ENCODE results near the gene RGS6.
A peak's percentile ranks its signal among the peaks of the same experiment; 100 is the strongest.

The RGS6 gene

DNA sequence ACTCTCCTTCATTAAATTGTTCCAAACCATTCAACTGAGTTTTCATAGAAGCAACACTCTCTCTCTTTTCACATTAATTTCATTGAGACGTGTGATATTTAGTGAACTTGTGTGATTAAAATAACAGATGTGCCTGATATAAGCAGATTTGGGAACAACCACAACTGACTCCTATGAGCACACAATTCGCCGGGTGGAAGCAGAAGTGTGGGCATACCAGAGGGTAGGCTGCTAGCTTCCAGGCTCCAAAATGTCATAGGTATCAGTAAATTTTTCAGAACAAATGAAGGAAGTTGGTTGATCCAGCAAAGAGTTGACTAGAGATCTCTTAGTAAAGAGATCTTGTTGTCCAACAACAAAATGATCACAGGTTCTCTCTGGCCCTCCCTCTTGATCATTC lies 532.0 kb downstream of the RGS6 start:
- Histone ChIP-seq H4K12ac (ENCODE audit: low read depth, low read length) (no peak overlapping the region), H2BK12ac (ENCODE audit: low read length) (no peak overlapping the region), H3K4me2 (ENCODE audit: low read length) (no peak overlapping the region), H3K79me2 (ENCODE audit: control insufficient read depth, insufficient read depth, low read length, poor library complexity) (no peaks in the 10 kb centered on the region), H3K36me3 (ENCODE audit: control insufficient read depth in 1 of 2, insufficient read depth in 2 of 2, low read length in 2 of 2) (no peaks in the 10 kb centered on the region), H4K91ac (ENCODE audit: low read depth, low read length) (no peak overlapping the region), H2BK120ac (ENCODE audit: insufficient read depth, low read length, poor library complexity) (no peak overlapping the region), H3K4ac (ENCODE audit: low read depth, low read length) (no peak overlapping the region), H3K79me1 (ENCODE audit: low read length) (no peaks in the 10 kb centered on the region), H4K8ac (ENCODE audit: low read depth, low read length) (no peak overlapping the region), H2AFZ (ENCODE audit: insufficient read depth, low read length, poor library complexity) (no peak overlapping the region), H3K23ac (ENCODE audit: low read length) (no peak overlapping the region), H3K18ac (ENCODE audit: low read length) (no peak overlapping the region), H3K4me3 (ENCODE audit: low read depth, low read length) (no peak overlapping the region), H3K9me3 (ENCODE audit: insufficient read depth, low read depth, low read length) (peaks cover 2% of the 10 kb centered on the region), H3K27me3 (ENCODE audit: insufficient read depth, low read length) (no peaks in the 10 kb centered on the region), H3K4me1 (ENCODE audit: control insufficient read depth in 1 of 2, insufficient read depth in 2 of 2, low read length in 2 of 2) (peaks cover 0 to 7% of the 10 kb centered on the region in 2 experiments), H3K9ac (ENCODE audit: low read length) (no peak overlapping the region), H2BK5ac (ENCODE audit: low read depth, low read length, poor library complexity) (no peak overlapping the region), H3K14ac (ENCODE audit: low read length) (no peak overlapping the region), H2AK5ac (ENCODE audit: low read length) (no peak overlapping the region), H3K27ac (ENCODE audit: low read depth, low read length) (no peak overlapping the region)
- DNase-seq: no peak
- no CpG with 5 or more reads among the region's 3 CpGs for WGBS (ENCODE audit: extremely low coverage, insufficient coverage, insufficient read length)

DNA sequence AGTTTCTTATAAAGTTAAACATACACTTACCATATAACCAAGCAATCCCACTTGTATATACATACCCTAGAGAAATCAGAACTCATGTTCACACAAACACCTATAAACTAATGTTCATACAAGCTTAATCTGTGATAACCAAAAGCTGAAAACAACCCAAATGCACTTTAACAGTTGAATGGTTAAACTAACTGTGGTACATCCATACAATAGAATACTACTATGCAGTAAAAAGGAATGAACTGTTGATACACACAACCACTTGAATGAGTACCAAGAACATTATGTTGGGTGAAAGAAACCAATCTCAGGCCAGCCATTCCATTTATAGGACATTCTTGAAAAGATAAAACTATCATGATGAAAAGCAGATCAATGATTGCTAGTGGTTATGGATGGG lies 534.1 kb downstream of the RGS6 start:
- no peak overlapping the region for H4K91ac ChIP-seq (ENCODE audit: low read depth, low read length)
- no peaks in the 10 kb centered on the region for H3K36me3 ChIP-seq (ENCODE audit: control insufficient read depth in 1 of 2, insufficient read depth in 2 of 2, low read length in 2 of 2)
- H3K4ac ChIP-seq (ENCODE audit: low read depth, low read length): no peak overlapping the region
- H3K27ac ChIP-seq (ENCODE audit: low read depth, low read length): no peak overlapping the region
- no peak for DNase-seq
- peaks cover 2% of the 10 kb centered on the region for H3K9me3 ChIP-seq (ENCODE audit: insufficient read depth, low read depth, low read length)
- no peak overlapping the region for H2AK5ac ChIP-seq (ENCODE audit: low read length)
- peaks cover 0 to 7% of the 10 kb centered on the region in 2 experiments for H3K4me1 ChIP-seq (ENCODE audit: control insufficient read depth in 1 of 2, insufficient read depth in 2 of 2, low read length in 2 of 2)
- H2BK5ac ChIP-seq (ENCODE audit: low read depth, low read length, poor library complexity): no peak overlapping the region
- H2BK12ac ChIP-seq (ENCODE audit: low read length): no peak overlapping the region
- H4K12ac ChIP-seq (ENCODE audit: low read depth, low read length): no peak overlapping the region
- H3K79me2 ChIP-seq (ENCODE audit: control insufficient read depth, insufficient read depth, low read length, poor library complexity): no peaks in the 10 kb centered on the region
- no peak overlapping the region for H3K23ac ChIP-seq (ENCODE audit: low read length)
- H3K9ac ChIP-seq (ENCODE audit: low read length): no peak overlapping the region
- no peak overlapping the region for H3K18ac ChIP-seq (ENCODE audit: low read length)
- H3K4me2 ChIP-seq (ENCODE audit: low read length): no peak overlapping the region
- no peak overlapping the region for H2AFZ ChIP-seq (ENCODE audit: insufficient read depth, low read length, poor library complexity)
- no peaks in the 10 kb centered on the region for H3K27me3 ChIP-seq (ENCODE audit: insufficient read depth, low read length)
- H3K79me1 ChIP-seq (ENCODE audit: low read length): no peaks in the 10 kb centered on the region
- H4K8ac ChIP-seq (ENCODE audit: low read depth, low read length): no peak overlapping the region
- no peak overlapping the region for H3K4me3 ChIP-seq (ENCODE audit: low read depth, low read length)
- no peak overlapping the region for H3K14ac ChIP-seq (ENCODE audit: low read length)
- no peak overlapping the region for H2BK120ac ChIP-seq (ENCODE audit: insufficient read depth, low read length, poor library complexity)

DNA sequence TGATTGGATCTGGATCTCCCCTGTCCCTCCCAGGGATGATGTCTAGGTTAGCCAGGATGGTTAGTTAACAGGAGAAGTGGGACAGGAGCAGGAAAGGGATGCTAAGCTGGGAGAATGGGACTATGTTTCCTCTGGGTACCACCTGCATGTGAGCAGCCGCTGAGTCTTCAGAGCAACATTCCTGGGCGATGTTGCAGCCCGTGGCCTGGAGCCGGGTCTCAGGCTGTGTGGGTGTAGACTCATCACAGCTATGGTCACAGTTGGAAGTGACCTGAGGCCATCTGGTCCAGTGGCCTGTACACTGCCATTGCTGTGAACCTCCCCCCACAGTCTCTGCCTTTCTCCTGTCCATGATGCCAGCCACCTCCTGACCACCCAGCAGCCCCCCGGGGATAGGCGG lies 539.1 kb downstream of the RGS6 start:
- Histone ChIP-seq H3K14ac (ENCODE audit: low read length) (no peak overlapping the region), H3K79me1 (ENCODE audit: low read length) (no peaks in the 10 kb centered on the region), H3K27ac (ENCODE audit: low read depth, low read length) (no peak overlapping the region), H3K23ac (ENCODE audit: low read length) (no peak overlapping the region), H4K12ac (ENCODE audit: low read depth, low read length) (no peak overlapping the region), H3K9me3 (ENCODE audit: insufficient read depth, low read depth, low read length) (peaks cover 2% of the 10 kb centered on the region), H2AFZ (ENCODE audit: insufficient read depth, low read length, poor library complexity) (no peak overlapping the region), H3K4me2 (ENCODE audit: low read length) (no peak overlapping the region), H3K4me1 (ENCODE audit: control insufficient read depth in 1 of 2, insufficient read depth in 2 of 2, low read length in 2 of 2) (no peaks in the 10 kb centered on the region), H2BK12ac (ENCODE audit: low read length) (no peak overlapping the region), H3K9ac (ENCODE audit: low read length) (no peak overlapping the region), H2BK5ac (ENCODE audit: low read depth, low read length, poor library complexity) (no peak overlapping the region), H4K91ac (ENCODE audit: low read depth, low read length) (no peak overlapping the region), H3K4me3 (ENCODE audit: low read depth, low read length) (no peak overlapping the region), H3K18ac (ENCODE audit: low read length) (no peak overlapping the region), H4K8ac (ENCODE audit: low read depth, low read length) (no peak overlapping the region), H3K27me3 (ENCODE audit: insufficient read depth, low read length) (no peaks in the 10 kb centered on the region), H3K79me2 (ENCODE audit: control insufficient read depth, insufficient read depth, low read length, poor library complexity) (no peaks in the 10 kb centered on the region), H3K36me3 (ENCODE audit: control insufficient read depth in 1 of 2, insufficient read depth in 2 of 2, low read length in 2 of 2) (no peaks in the 10 kb centered on the region), H3K4ac (ENCODE audit: low read depth, low read length) (no peak overlapping the region), H2AK5ac (ENCODE audit: low read length) (no peak overlapping the region), H2BK120ac (ENCODE audit: insufficient read depth, low read length, poor library complexity) (no peak overlapping the region)
- DNase-seq: peak; percentile 61 to 64
- WGBS (ENCODE audit: extremely low coverage, insufficient coverage, insufficient read length): no CpG with 5 or more reads among the region's 6 CpGs

DNA sequence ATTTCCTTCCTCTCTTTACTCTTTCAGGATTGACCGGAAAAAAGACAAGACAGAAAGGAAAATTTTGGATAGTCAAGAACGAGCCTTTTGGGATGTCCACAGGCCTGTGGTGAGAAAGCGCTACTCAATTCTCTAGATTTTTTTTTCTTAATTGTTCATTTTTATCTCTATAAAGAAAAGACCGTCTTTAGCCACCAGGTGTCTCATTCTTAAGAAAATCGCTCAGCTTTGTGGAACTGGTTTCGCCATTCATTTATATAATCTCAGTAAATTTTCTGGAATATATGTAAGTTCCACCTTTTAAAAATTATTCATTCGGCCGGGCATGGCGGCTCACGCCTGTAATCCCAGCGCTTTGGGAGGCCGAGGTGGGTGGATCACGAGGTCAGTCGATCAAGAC lies 540.6 kb downstream of the RGS6 start:
- H3K4me2 ChIP-seq (ENCODE audit: low read length): no peak overlapping the region
- H3K9me3 ChIP-seq (ENCODE audit: insufficient read depth, low read depth, low read length): no peaks in the 10 kb centered on the region
- H3K4me1 ChIP-seq (ENCODE audit: control insufficient read depth in 1 of 2, insufficient read depth in 2 of 2, low read length in 2 of 2): peaks cover 2 to 5% of the 10 kb centered on the region in 2 experiments
- no peaks in the 10 kb centered on the region for H3K79me2 ChIP-seq (ENCODE audit: control insufficient read depth, insufficient read depth, low read length, poor library complexity)
- no peak for DNase-seq
- no peak overlapping the region for H4K91ac ChIP-seq (ENCODE audit: low read depth, low read length)
- no peaks in the 10 kb centered on the region for H3K79me1 ChIP-seq (ENCODE audit: low read length)
- H3K18ac ChIP-seq (ENCODE audit: low read length): no peak overlapping the region
- H3K27me3 ChIP-seq (ENCODE audit: insufficient read depth, low read length): no peaks in the 10 kb centered on the region
- no peak overlapping the region for H3K27ac ChIP-seq (ENCODE audit: low read depth, low read length)
- no CpG with 5 or more reads among the region's 14 CpGs for WGBS (ENCODE audit: extremely low coverage, insufficient coverage, insufficient read length)
- H2AK5ac ChIP-seq (ENCODE audit: low read length): no peak overlapping the region
- no peak overlapping the region for H2BK120ac ChIP-seq (ENCODE audit: insufficient read depth, low read length, poor library complexity)
- no peak overlapping the region for H3K14ac ChIP-seq (ENCODE audit: low read length)
- H4K8ac ChIP-seq (ENCODE audit: low read depth, low read length): no peak overlapping the region
- no peak overlapping the region for H3K9ac ChIP-seq (ENCODE audit: low read length)
- no peak overlapping the region for H4K12ac ChIP-seq (ENCODE audit: low read depth, low read length)
- no peak overlapping the region for H2BK5ac ChIP-seq (ENCODE audit: low read depth, low read length, poor library complexity)
- no peak overlapping the region for H3K4ac ChIP-seq (ENCODE audit: low read depth, low read length)
- H3K23ac ChIP-seq (ENCODE audit: low read length): no peak overlapping the region
- no peak overlapping the region for H2AFZ ChIP-seq (ENCODE audit: insufficient read depth, low read length, poor library complexity)
- H3K36me3 ChIP-seq (ENCODE audit: control insufficient read depth in 1 of 2, insufficient read depth in 2 of 2, low read length in 2 of 2): no peaks in the 10 kb centered on the region
- H2BK12ac ChIP-seq (ENCODE audit: low read length): no peak overlapping the region
- H3K4me3 ChIP-seq (ENCODE audit: low read depth, low read length): no peak overlapping the region
